ENCODE data around the gene BLCAP.

DNA sequence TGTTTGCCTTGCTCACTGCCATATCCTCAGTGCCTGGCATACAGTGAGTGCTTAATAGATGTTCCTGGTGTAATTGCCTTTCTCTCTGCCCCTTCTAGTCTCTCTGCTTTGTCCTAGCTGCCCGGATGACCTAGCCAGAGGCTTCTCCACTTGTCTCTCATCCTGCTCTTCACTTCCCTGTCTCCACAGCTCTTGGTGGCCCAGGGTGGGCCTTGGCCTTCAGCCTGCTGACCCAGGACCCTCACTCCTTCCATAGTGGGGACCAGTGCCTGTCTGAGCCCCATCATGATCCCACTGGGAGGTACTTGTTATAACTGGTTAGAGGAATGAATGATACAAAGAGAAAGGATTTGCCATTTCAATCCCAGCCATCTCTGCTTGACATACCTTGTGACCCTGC, 49.2 kb upstream of the BLCAP start:
- TF ChIP-seq, protein P1, sequence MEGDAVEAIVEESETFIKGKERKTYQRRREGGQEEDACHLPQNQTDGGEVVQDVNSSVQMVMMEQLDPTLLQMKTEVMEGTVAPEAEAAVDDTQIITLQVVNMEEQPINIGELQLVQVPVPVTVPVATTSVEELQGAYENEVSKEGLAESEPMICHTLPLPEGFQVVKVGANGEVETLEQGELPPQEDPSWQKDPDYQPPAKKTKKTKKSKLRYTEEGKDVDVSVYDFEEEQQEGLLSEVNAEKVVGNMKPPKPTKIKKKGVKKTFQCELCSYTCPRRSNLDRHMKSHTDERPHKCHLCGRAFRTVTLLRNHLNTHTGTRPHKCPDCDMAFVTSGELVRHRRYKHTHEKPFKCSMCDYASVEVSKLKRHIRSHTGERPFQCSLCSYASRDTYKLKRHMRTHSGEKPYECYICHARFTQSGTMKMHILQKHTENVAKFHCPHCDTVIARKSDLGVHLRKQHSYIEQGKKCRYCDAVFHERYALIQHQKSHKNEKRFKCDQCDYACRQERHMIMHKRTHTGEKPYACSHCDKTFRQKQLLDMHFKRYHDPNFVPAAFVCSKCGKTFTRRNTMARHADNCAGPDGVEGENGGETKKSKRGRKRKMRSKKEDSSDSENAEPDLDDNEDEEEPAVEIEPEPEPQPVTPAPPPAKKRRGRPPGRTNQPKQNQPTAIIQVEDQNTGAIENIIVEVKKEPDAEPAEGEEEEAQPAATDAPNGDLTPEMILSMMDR (IDR thresholded peaks at IDR 0.05; ENCODE audit: insufficient read depth, low read length) = no peak
- TF ChIP-seq POLR2AphosphoS5 (IDR thresholded peaks at IDR 0.05; ENCODE audit: low read depth) (no peak), GABPA (IDR thresholded peaks at IDR 0.05; ENCODE audit: low read depth) (no peak)

All from HL-60 (cell line).